Measurements from ENCODE around the gene S100Z. TPM values are rescaled to one million over a fixed set of nuclear protein-coding genes. Genes with fewer than 3 reads are reported as not detected.

The S100Z gene
- total RNA-seq, 1 experiment from 2014 or later: not detected

GRCh38 chr5:76960004-76960625, 110.3 kb downstream of the S100Z start:
- Histone ChIP-seq H3K27me3 (ENCODE audit: control insufficient read depth, insufficient read depth, low read length) (peaks cover 2% of the 10 kb centered on the region; the same call in 1 of the 2 replicates), H3K4me1 (ENCODE audit: control insufficient read depth, insufficient read depth, low read length) (no peaks in the 10 kb centered on the region), H3K36me3 (ENCODE audit: control insufficient read depth, insufficient read depth, low read length) (no peaks in the 10 kb centered on the region), H3K4me3 (ENCODE audit: low read depth in 2 of 2, low read length in 2 of 2) (no peak overlapping the region), H3K9me3 (ENCODE audit: control insufficient read depth, insufficient read depth, low read depth, low read length) (no peaks in the 10 kb centered on the region), H3K27ac (ENCODE audit: low read length) (no peak overlapping the region)
- POLR2A ChIA-PET: no interaction called here
- CTCF ChIA-PET: no interaction called here
- DNase-seq (ENCODE audit: low read depth, low spot score) (no peak), ATAC-seq (0 out of 2 replicates have a peak, but pooled peaks have one; percentile 21)
- TF ChIP-seq TCF7L2 (IDR thresholded peaks at IDR 0.05; ENCODE audit: low read depth, low read length) (no peak), REST (IDR thresholded peaks at IDR 0.05; ENCODE audit: insufficient read depth in 1 of 2, low read depth in 2 of 2, low read length in 1 of 2) (no peak), POLR2AphosphoS5 (IDR thresholded peaks at IDR 0.05; ENCODE audit: low read depth, low read length) (no peak), CTCF (IDR thresholded peaks at IDR 0.05) (no peak), SIN3A (IDR thresholded peaks at IDR 0.05; ENCODE audit: borderline replicate concordance, insufficient read depth, low read depth, low read length) (no peak)
- intact Hi-C loops (cut with micrococcal nuclease; ENCODE audit: unreplicated experiment) (no loop called here), in situ Hi-C loops (cut with HindIII; ENCODE audit: low pct_unique_long_range_greater_than_20kb, low sequenced_read_pairs) (no loop called here)
- BruUV-seq (replicated peaks): no TSS peak

DNA sequence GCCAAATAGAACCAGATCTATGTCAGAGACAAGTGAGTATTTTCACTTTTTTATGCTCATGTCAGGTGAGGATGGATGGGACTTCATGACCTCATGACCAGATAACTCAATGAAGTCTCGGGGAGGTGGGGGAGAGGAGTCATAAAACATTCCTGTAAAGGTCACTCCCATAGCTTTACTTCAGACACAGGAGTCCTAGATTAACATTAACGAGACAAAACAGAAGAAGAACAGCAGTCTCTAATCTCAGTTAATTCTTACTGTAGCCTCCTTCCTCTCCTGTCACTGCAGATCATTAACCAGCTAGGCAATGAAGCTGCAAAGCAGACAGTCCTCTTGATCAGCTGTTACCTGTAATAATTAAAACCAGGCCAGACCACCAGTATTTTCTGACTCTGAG, 114.2 kb downstream of the S100Z start:
- TF ChIP-seq TCF7L2 (IDR thresholded peaks at IDR 0.05; ENCODE audit: low read depth, low read length) (no peak), POLR2AphosphoS5 (IDR thresholded peaks at IDR 0.05; ENCODE audit: low read depth, low read length) (no peak), CTCF (IDR thresholded peaks at IDR 0.05) (no peak), REST (IDR thresholded peaks at IDR 0.05; ENCODE audit: insufficient read depth in 1 of 2, low read depth in 2 of 2, low read length in 1 of 2) (no peak), SIN3A (IDR thresholded peaks at IDR 0.05; ENCODE audit: borderline replicate concordance, insufficient read depth, low read depth, low read length) (no peak)
- DNase-seq (ENCODE audit: low read depth, low spot score) (no peak), ATAC-seq (no peak)
- no TSS peak for BruUV-seq (replicated peaks)
- ChIA-PET POLR2A (no interaction called here), CTCF (no interaction called here)
- no peak overlapping the region for H3K27ac ChIP-seq (ENCODE audit: low read length)
- H3K9me3 ChIP-seq (ENCODE audit: control insufficient read depth, insufficient read depth, low read depth, low read length): no peaks in the 10 kb centered on the region
- H3K4me3 ChIP-seq (ENCODE audit: low read depth in 2 of 2, low read length in 2 of 2): no peak overlapping the region
- in situ Hi-C loops (cut with HindIII; ENCODE audit: low pct_unique_long_range_greater_than_20kb, low sequenced_read_pairs): no loop called here
- no peaks in the 10 kb centered on the region for H3K27me3 ChIP-seq (ENCODE audit: control insufficient read depth, insufficient read depth, low read length)
- no peaks in the 10 kb centered on the region for H3K4me1 ChIP-seq (ENCODE audit: control insufficient read depth, insufficient read depth, low read length)
- intact Hi-C loops (cut with micrococcal nuclease; ENCODE audit: unreplicated experiment): no loop called here
- no peaks in the 10 kb centered on the region for H3K36me3 ChIP-seq (ENCODE audit: control insufficient read depth, insufficient read depth, low read length)

Data from Panc1 (cell line).